Measurements from ENCODE around the gene GALNT2. TPM values are rescaled to one million over a fixed set of nuclear protein-coding genes. Genes with fewer than 3 reads are reported as not detected.
A peak's percentile ranks its signal among the peaks of the same experiment; 100 is the strongest.

GALNT2 gene
- total RNA-seq (28.7 TPM), polyA plus RNA-seq (55.0 TPM)

DNA sequence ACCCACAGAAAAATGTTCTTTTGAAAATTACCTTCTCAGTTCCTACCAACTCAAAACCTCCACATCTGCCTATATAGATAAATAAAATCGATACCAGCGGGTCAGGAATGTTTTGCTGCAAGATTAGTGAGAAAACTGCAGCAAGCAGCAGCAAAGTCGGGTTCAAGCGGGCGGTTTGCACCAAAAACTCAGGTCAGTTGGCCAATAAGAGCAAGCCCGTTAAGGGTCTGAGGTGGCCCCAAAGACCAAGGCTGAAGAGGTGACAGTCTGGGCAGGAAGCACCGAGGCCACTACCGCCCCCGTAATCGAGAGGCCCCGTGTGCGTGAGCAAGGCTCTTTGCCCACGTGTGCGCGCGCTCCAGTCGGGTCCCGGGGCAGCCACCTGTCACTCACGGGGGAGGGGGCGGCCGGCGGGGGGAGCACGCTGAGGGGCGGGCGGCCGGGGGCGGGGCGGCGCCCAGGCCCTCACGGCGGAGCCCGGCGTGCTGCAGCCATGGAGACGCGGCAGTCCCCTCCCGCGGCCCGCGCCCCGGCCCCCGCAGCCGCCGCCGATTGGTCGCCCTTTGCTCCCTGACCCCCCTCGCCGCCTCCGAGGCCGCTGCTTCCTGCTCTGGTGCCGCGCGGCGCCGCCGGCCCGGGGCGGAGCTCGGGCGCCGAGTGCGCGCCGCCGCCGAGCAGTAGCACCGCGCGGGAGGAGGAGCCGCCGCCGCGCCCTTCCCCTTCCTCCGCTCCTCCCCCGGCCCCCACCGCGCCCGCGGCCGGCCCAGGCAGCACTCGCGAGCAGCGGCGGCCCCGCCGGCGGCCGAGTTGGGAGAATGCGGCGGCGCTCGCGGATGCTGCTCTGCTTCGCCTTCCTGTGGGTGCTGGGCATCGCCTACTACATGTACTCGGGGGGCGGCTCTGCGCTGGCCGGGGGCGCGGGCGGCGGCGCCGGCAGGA lies at the start of gene GALNT2:
GALNT2 (plus strand) TSS at position 773 of the 939 bp plus-strand sequence; CDS start at position 816, 43 bp downstream.
- H3K36me3 ChIP-seq (ENCODE audit: insufficient read depth) = no peaks in the 10 kb centered on the region
- peak within 1 kb of the TSS; percentile 92 for H3K4me3 ChIP-seq (ENCODE audit: low read depth, low read length)
- H3K27ac ChIP-seq (ENCODE audit: low read depth) = peak within 1 kb of the TSS; percentile 82
- no peak for DNase-seq (ENCODE audit: extremely low spot score)
- under 1% methylated on average over 104 of the region's 104 CpGs for WGBS
- H3K4me1 ChIP-seq (ENCODE audit: insufficient read depth) = no peaks in the 10 kb centered on the region

DNA sequence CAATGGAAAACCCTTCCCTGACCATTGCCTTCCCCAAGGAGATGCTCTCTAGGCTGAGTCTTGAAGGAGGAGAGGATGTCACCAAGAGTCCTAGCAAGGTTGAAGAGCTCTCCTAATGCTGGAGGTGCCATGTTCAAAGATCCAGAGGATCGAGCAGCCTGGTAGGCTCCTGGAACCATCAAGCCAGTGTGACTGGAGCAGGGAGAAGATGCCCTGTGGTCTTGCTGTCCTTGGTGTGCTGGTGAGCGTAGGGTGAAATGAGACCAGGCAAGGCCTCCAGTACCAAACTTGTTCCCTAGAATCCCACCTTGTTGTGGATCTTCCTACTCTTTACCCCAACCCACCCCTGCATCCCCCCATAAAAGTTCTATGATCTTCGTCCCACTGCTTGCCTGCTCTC lies 46.6 kb upstream of the GALNT2 start:
- Histone ChIP-seq H3K27ac (ENCODE audit: low read depth) (no peak overlapping the region), H3K4me3 (ENCODE audit: low read depth, low read length) (no peak overlapping the region), H3K4me1 (ENCODE audit: insufficient read depth) (no peaks in the 10 kb centered on the region), H3K36me3 (ENCODE audit: insufficient read depth) (no peaks in the 10 kb centered on the region)
- DNase-seq (ENCODE audit: extremely low spot score) = no peak
- WGBS = 86% methylated on average over 3 of the region's 3 CpGs

DNA sequence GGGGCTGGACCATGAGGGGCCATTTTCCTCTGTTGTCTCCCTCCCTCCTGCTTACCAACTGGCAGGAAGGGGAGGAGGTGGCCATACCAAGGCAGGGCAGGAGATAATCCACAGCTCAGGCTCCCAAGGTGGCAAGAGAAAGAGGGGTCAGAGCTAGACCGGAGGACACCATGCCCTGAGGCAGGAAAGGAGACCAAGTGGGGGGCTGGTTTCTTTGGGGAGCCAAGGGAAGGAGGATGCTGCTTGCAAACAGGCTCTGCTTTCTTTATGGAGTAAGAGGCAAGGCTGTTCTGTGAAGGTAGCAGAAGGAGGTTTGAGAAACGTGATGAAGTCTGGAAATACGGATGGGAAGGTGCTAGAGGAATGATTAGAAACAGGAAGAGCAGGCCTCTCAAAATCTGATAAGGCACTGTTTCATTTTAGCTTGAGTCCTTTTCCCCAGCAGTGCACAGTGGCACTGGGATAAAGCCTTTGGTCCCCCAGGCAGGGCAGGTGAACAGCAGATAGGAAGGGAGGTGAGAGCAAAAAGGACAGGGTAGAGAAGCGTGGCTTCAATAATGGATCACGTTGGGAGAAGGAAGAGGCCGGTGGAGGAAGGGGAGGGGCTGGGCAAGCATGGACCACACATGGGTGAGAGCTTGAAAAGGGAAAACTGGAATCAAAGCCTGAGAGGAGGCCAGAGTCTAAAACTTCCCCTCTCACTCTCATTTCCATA lies 44.2 kb upstream of the GALNT2 start:
- no peak for DNase-seq (ENCODE audit: extremely low spot score)
- Histone ChIP-seq H3K4me3 (ENCODE audit: low read depth, low read length) (no peak overlapping the region), H3K36me3 (ENCODE audit: insufficient read depth) (no peaks in the 10 kb centered on the region), H3K27ac (ENCODE audit: low read depth) (no peak overlapping the region), H3K4me1 (ENCODE audit: insufficient read depth) (no peaks in the 10 kb centered on the region)
- WGBS = 61% methylated on average over 6 of the region's 6 CpGs

DNA sequence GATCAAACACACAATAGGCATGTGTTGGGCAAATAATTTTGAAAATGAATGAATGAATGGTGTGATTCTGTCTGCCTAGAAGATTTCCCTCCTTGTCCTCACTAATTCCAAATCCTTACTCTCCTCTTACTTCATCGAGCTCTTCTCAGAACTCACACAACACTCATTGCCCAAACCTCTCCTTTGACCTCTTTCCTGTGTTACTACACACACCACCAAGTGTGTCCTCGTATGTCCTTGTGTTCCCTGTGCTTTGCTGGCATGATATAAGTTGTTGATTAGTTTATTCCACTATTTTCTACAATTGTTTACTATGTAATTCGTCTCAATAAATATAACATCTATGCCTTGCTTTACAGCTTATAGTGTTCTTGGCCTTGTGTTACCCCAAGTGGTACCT lies 41.4 kb upstream of the GALNT2 start:
- H3K4me1 ChIP-seq (ENCODE audit: insufficient read depth) = no peaks in the 10 kb centered on the region
- no peak overlapping the region for H3K27ac ChIP-seq (ENCODE audit: low read depth)
- WGBS = 75% methylated on average over 3 of the region's 3 CpGs
- no peaks in the 10 kb centered on the region for H3K36me3 ChIP-seq (ENCODE audit: insufficient read depth)
- H3K4me3 ChIP-seq (ENCODE audit: low read depth, low read length) = no peak overlapping the region
- no peak for DNase-seq (ENCODE audit: extremely low spot score)

DNA sequence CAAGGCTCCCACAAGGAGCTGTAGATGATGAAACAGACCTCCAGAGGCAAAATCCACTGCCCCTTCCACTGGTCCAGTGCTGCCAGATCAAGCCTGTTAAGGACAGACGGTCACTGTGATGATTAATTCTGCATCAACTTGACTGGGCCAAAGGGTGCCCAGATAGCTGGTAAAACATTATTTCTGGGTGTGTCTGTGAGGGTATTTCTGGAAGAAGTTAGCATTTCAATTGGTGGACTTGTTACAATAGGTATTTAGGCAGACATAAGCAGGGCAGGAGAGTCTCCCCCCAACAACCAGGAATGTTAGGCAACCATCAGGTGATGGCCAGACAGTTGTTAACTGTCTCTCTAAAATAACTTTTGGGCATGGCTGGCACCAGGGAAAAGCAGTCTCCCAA lies 40.9 kb upstream of the GALNT2 start:
- Histone ChIP-seq H3K4me1 (ENCODE audit: insufficient read depth) (no peaks in the 10 kb centered on the region), H3K36me3 (ENCODE audit: insufficient read depth) (no peaks in the 10 kb centered on the region), H3K27ac (ENCODE audit: low read depth) (no peak overlapping the region), H3K4me3 (ENCODE audit: low read depth, low read length) (no peak overlapping the region)
- WGBS = 89% methylated on average over 1 of the region's 1 CpG
- DNase-seq (ENCODE audit: extremely low spot score) = no peak

DNA sequence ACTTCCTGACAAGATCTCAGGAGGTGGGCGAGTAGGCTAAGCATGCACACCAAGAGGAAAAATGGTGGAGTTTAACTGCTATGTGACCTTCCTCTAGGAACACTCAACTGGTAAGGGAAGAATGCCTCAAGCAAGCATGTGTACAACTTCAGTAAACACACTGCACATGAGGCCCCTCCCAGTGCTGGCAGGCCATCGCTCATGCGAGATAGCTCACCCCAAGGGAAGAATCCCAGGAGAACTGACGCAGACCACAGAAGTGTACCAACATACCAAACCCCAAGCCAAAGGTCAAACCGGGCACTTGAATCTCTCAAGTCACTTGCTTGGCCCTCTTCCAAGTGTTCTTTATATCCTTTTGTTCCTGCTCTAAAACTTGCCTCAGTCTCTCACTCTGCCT lies 40.5 kb upstream of the GALNT2 start:
- Histone ChIP-seq H3K4me1 (ENCODE audit: insufficient read depth) (no peaks in the 10 kb centered on the region), H3K27ac (ENCODE audit: low read depth) (no peak overlapping the region), H3K4me3 (ENCODE audit: low read depth, low read length) (no peak overlapping the region), H3K36me3 (ENCODE audit: insufficient read depth) (no peaks in the 10 kb centered on the region)
- DNase-seq (ENCODE audit: extremely low spot score) = no peak
- WGBS = 70% methylated on average over 5 of the region's 5 CpGs

DNA sequence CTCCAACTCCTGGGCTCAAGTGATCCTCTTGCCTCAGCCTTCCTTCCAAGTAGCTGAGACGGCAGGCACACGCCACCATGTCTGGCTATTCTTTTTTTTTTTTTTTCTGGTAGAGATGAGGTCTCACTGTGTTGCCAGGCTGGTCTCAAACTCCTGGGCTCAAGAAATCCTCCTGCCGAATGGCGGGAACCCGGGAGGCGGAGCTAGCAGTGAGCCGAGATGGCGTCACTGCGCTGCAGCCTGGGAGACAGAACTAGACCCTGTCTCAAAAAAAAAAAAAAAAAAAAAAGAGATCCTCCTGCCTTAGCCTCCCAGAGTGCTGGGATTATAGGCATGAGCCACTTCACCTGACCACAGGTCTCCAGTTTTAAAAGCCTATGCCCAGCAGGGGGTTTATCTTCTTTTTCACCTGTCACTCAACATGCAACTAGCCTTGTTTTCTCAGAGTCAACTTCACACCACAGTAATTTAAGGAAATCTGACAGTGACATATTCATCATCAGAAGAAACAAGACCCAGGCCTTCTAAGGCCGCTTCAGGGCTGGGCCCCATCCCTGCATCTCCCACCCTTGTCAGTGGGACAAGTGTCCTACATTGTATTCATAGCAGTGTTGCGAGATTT lies 38.3 kb upstream of the GALNT2 start:
- 89% methylated on average over 11 of the region's 11 CpGs for WGBS

DNA sequence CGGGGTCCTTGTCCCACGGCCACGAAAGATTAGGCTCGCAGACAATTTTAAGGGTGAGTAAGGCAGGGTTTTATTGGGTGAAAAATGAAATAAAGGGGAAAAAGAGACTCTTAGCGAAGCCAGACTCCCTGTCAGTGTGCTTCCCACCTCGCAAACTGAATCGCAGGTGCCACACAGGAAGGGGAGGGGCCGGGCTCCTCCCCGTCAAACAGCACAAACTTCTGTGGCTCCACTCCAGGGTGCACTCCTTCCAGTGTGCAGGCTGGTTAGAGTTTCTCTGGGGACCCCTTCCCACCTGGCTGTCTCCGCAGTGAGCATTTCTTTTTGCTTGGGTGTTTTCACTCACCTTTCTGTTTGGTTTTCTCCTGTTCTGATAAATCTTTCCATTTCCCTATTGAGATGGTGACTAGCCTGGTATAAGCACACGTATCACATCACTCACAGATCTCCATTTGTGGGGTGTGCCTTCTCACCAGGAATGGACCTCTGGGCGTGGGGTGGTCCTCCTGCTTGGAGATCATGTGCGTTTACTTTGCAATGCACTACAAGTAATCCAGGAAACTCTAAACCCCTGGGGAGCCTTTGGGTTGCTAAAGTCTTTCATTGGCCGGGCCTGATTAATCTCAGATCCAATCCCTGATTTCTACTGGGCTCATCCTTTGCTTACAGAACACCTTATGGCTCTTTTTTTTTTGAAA lies 37.6 kb upstream of the GALNT2 start:
- WGBS = 52% methylated on average over 14 of the region's 14 CpGs
- no peak for DNase-seq (ENCODE audit: extremely low spot score)
- Histone ChIP-seq H3K4me3 (ENCODE audit: low read depth, low read length) (no peak overlapping the region), H3K4me1 (ENCODE audit: insufficient read depth) (no peaks in the 10 kb centered on the region), H3K36me3 (ENCODE audit: insufficient read depth) (no peaks in the 10 kb centered on the region), H3K27ac (ENCODE audit: low read depth) (no peak overlapping the region)

More for the DNA sequence above, 38.3 kb upstream of the GALNT2 start:
- no peaks in the 10 kb centered on the region for H3K4me1 ChIP-seq (ENCODE audit: insufficient read depth)
- DNase-seq (ENCODE audit: extremely low spot score) = no peak
- no peak overlapping the region for H3K4me3 ChIP-seq (ENCODE audit: low read depth, low read length)
- no peak overlapping the region for H3K27ac ChIP-seq (ENCODE audit: low read depth)
- no peaks in the 10 kb centered on the region for H3K36me3 ChIP-seq (ENCODE audit: insufficient read depth)

DNA sequence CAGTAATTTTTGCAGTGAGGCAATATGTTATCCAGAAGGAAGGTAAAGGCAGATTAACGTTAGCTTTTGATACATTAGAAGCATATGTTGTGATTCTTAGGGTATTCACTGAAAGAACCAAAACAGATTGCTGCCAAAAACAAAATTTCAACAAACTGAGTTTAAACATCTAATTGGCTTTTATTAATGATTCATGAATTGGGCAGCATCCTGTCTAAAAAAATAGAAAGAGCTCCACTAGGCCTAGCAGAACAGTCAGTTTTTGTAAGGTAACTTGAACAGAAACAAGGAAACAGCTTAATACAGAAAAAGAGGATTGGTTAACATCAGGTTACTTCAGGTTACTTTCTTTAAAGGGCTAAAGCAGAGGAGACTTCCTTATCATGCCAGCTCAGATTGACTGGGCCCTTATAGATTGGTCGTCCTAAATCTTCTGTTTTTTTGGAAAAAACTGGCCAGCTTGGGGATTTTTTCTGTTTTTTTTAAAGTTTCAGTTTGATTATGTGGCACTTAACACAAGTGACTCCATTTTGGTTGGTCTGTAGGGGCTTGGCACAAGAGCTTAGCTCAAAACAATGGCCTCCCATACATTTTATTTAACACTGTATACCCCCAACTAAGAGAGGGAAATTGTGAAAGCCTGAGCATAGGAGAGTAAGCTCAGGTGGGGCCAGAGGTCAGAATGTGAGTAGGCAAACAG lies 36.8 kb upstream of the GALNT2 start:
- no peaks in the 10 kb centered on the region for H3K36me3 ChIP-seq (ENCODE audit: insufficient read depth)
- no peaks in the 10 kb centered on the region for H3K4me1 ChIP-seq (ENCODE audit: insufficient read depth)
- DNase-seq (ENCODE audit: extremely low spot score) = no peak
- H3K4me3 ChIP-seq (ENCODE audit: low read depth, low read length) = no peak overlapping the region
- H3K27ac ChIP-seq (ENCODE audit: low read depth) = no peak overlapping the region
- WGBS = 78% methylated on average over 2 of the region's 2 CpGs

DNA sequence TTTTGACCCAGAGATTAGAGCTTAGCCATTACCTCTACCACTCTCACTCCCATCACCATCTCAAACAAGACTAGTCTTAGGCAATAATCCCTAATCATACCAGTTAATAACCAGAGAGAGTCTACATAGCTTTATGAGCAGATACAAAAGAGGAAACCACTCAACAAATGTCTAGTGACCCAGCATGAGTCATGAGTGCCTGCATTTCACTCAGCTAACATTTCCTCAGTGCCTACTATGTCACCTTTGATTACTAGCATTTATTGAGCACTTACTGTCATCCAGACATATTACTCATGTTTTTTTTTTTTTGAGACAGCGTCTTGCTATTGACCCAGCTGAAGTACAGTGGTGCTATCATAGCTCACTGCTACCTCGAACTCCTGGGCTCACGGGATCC lies 35.9 kb upstream of the GALNT2 start:
- H3K36me3 ChIP-seq (ENCODE audit: insufficient read depth) = no peaks in the 10 kb centered on the region
- H3K4me1 ChIP-seq (ENCODE audit: insufficient read depth) = no peaks in the 10 kb centered on the region
- H3K27ac ChIP-seq (ENCODE audit: low read depth) = no peak overlapping the region
- DNase-seq (ENCODE audit: extremely low spot score) = no peak
- 88% methylated on average over 3 of the region's 3 CpGs for WGBS
- H3K4me3 ChIP-seq (ENCODE audit: low read depth, low read length) = no peak overlapping the region

DNA sequence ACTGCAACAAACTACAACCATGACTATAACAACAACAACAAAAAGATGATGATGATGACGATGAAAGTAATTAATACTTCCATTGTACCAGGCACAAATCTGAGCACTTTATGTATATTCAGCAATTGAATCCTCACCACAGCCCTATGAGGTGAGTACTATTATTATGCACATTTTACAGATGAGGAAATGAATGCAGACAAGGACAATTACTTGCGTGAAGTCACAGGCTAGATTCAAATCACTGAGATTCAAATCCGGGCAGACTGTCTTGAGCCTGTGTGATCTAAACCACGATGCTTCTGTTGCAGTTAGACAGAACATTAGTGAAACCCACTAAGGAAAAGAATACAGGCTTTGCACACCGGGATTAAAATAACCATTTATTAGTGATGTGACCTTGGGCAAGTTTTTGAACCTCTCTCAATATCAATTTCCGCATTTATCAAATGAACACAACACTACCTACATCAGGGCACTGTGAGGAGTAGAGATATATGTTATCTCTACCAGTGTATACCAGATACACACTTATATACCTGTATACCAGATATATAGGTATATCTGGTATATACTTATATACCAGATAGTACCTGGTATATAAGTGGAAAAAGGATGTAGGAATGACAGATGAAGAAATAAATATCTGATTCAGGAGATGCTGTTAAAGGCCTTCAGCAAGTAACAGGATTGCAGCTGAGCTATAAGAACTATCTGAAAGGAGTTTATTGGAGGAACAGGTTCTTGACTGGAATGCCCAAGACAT lies 34.3 kb upstream of the GALNT2 start:
- no peak overlapping the region for H3K4me3 ChIP-seq (ENCODE audit: low read depth, low read length)
- H3K36me3 ChIP-seq (ENCODE audit: insufficient read depth) = no peaks in the 10 kb centered on the region
- WGBS = 85% methylated on average over 6 of the region's 6 CpGs
- no peak for DNase-seq (ENCODE audit: extremely low spot score)
- H3K27ac ChIP-seq (ENCODE audit: low read depth) = no peak overlapping the region
- no peaks in the 10 kb centered on the region for H3K4me1 ChIP-seq (ENCODE audit: insufficient read depth)

DNA sequence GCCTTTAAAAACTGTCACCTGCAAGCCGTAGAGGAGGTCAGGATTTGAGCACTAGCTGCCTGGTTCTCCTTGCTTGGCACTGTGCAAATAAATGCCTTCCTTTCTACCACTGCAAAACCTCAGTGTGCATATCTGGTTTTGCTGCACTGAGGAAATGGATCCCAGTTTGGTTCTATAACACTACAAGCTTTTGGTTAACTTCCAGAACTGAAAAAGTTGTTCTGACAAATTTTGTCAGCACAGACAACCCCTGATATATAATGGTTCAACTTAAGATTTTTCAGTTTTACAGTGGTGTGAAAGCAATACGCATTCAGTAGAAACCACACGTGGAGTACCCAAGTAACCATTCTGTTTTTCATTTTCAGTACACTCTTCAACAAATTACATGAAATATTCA lies 29.8 kb upstream of the GALNT2 start:
- no peak for DNase-seq (ENCODE audit: extremely low spot score)
- Histone ChIP-seq H3K27ac (ENCODE audit: low read depth) (no peak overlapping the region), H3K4me1 (ENCODE audit: insufficient read depth) (no peaks in the 10 kb centered on the region), H3K36me3 (ENCODE audit: insufficient read depth) (no peaks in the 10 kb centered on the region), H3K4me3 (ENCODE audit: low read depth, low read length) (no peak overlapping the region)
- WGBS = 73% methylated on average over 3 of the region's 3 CpGs
